Chondrocyte (in vitro differentiated cells): Measurements from ENCODE around the gene ZNF74. TPM values are rescaled to one million over a fixed set of nuclear protein-coding genes. Genes with fewer than 3 reads are reported as not detected.
A peak's percentile ranks its signal among the peaks of the same experiment; 100 is the strongest.

ENCODE experiments used
- DNase-seq: peaks from one replicate; pipeline ENCODE4 v3.0.0; 2021; ENCODE audit warnings: mixed read lengths, low spot score
- H3K27ac Mint-ChIP-seq: one replicate; pipeline ENCODE4 v1.8.0; 2021; ENCODE audit warnings: mild to moderate bottlenecking, moderate library complexity, mixed read lengths; ENCODE audit not compliant: unreplicated experiment
- H3K27me3 Mint-ChIP-seq: 2 replicates; pipeline ENCODE4 v1.8.0; 2021; ENCODE audit warnings: low read depth, mixed read lengths
- H3K36me3 Mint-ChIP-seq: 2 replicates; pipeline ENCODE4 v1.8.0; 2021; ENCODE audit warnings: low read depth, mixed read lengths
- H3K4me1 Mint-ChIP-seq: 2 replicates; pipeline ENCODE4 v1.8.0; 2021; ENCODE audit warnings: low read depth, mild to moderate bottlenecking, mixed read lengths
- H3K4me3 Mint-ChIP-seq: one replicate; pipeline ENCODE4 v1.8.0; 2021; ENCODE audit warnings: mild to moderate bottlenecking, moderate library complexity, mixed read lengths; ENCODE audit not compliant: unreplicated experiment
- H3K9me3 Mint-ChIP-seq: 2 replicates; pipeline ENCODE4 v1.8.0; 2021; ENCODE audit warnings: low read depth, mixed read lengths
- CTCF ChIP-seq: fragments of 200-600 bp; sonication (generic); IDR thresholded peaks from 2 replicates; pipeline ENCODE4 v1.5.0; 2021; ENCODE audit warnings: antibody characterized with exemption, mild to moderate bottlenecking, moderate library complexity
- total RNA-seq: library from RNA; stranded (reverse); gene quantifications from 3 replicates; pipeline ENCODE4 v1.2.1, GENCODE V29; 2021

The ZNF74 gene
- total RNA-seq, 1 donor from 2014 or later, result 15.7 TPM

GRCh38 chr22:20418211-20418788, 24.3 kb downstream of the ZNF74 start:
- TF ChIP-seq CTCF, result peak; percentile 98
- H3K4me1 Mint-ChIP-seq, result peaks cover 9% of the 10 kb centered on the region
- no peaks in the 10 kb centered on the region for H3K36me3 Mint-ChIP-seq
- no peaks in the 10 kb centered on the region for H3K9me3 Mint-ChIP-seq
- DNase-seq, result peak; percentile 87
- H3K27me3 Mint-ChIP-seq, result no peaks in the 10 kb centered on the region
- H3K4me3 Mint-ChIP-seq, result peak overlapping the region; percentile 71
- H3K27ac Mint-ChIP-seq, result peak overlapping the region; percentile 64

DNA sequence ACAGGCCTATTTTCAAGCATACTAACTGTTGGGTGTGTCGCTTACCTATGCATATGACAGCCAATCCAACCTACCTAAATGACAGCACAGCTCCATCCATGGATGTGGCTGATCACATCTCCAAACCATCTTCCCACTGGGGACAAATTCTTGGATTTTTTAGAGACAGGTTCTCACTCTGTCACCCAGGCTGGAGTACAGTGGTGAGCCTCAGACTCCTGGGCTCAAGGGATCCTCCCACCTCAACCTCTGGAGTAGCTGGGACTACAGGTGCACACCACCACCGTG, 25.7 kb downstream of the ZNF74 start:
- Mint-ChIP-seq H3K4me1 (peaks cover 20% of the 10 kb centered on the region), H3K4me3 (no peak overlapping the region), H3K36me3 (peaks cover 5% of the 10 kb centered on the region), H3K9me3 (no peaks in the 10 kb centered on the region), H3K27me3 (no peaks in the 10 kb centered on the region), H3K27ac (no peak overlapping the region)
- no peak for TF ChIP-seq CTCF
- DNase-seq, result no peak

DNA sequence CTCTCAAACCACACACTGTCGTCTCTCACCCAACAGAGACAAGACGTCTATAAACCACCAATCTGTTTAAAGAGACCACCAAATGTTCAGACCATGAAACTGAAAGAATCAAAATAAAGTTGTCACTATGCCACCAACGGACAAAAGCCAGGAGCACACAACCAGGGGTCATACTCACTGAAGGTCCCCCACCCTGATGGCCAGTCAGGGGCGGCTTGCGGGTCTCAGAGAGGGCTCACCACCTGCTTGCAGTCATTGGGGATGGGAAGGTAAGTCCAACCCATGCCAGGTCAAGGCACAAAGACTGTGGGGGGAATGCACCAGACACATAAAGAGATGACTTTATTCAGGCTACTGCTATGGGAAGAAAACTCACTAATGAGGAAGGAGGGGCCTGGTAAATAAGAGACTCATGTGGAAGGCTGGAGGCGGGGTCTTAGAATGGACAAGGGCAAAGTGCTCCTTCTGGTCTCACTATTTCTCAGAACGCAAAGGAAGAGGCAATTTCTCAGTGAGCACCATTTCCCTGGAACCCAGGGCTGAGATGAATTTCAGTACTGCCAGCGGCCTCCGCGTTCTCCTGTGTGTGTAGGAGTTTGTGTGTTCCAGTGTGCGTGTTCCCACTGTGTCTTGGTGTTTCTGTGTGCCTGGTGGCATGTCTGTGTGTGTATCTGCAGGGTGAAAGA, 26.3 kb downstream of the ZNF74 start:
- Mint-ChIP-seq H3K4me3 (no peak overlapping the region), H3K36me3 (peaks cover 7% of the 10 kb centered on the region), H3K27ac (no peak overlapping the region), H3K27me3 (no peaks in the 10 kb centered on the region), H3K4me1 (peaks cover 20% of the 10 kb centered on the region), H3K9me3 (no peaks in the 10 kb centered on the region)
- peak; percentile 51 for DNase-seq
- no peak for TF ChIP-seq CTCF

GRCh38 chr22:20421507-20421874, 27.5 kb downstream of the ZNF74 start:
- H3K4me1 Mint-ChIP-seq, result peaks cover 20% of the 10 kb centered on the region
- TF ChIP-seq CTCF, result no peak
- peak; percentile 22 for DNase-seq
- no peak overlapping the region for H3K27ac Mint-ChIP-seq
- H3K36me3 Mint-ChIP-seq, result peaks cover 7% of the 10 kb centered on the region
- no peak overlapping the region for H3K4me3 Mint-ChIP-seq
- no peaks in the 10 kb centered on the region for H3K9me3 Mint-ChIP-seq
- H3K27me3 Mint-ChIP-seq, result no peaks in the 10 kb centered on the region

DNA sequence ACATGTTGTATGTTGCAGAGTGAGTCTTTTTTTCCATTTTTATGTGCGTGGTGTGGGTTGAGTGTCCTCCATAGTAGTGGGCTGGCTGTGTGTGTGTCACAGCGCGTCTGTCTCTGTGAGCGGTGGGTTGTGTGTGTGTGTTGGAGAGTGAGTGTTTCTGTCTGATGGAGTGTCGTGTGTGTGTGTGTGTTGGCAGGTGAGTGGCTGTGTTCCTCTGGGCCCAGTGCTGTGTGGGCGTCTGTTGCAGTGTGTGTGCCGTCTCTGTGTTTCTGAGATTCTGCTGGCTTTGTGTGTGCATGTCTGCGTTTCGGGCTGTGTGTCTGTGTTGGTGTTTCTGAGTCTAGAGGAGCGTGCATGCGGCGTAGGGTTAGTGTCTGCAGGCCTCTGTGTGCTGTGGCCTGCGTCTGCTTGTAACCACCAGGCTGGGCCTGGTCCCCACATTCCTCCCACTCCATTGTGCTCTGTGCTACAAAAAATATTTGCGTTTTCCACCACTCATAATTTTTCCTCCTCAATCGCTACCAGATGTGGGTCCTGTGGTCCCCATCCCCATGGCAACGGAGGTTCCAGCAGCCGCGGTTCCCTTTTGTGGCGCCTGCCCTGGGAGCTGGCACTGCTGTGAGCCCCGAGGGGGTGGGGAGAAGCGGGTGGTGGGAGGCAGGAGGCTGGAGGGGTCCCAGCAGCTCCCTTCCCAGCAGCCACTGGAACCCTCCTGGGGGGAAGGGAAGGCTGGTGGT, 28.5 kb downstream of the ZNF74 start:
- DNase-seq, result peak; percentile 88
- TF ChIP-seq CTCF, result no peak
- Mint-ChIP-seq H3K9me3 (no peaks in the 10 kb centered on the region), H3K4me3 (no peak overlapping the region), H3K4me1 (peaks cover 20% of the 10 kb centered on the region), H3K27me3 (no peaks in the 10 kb centered on the region), H3K27ac (peak overlapping the region; percentile 65), H3K36me3 (peaks cover 12% of the 10 kb centered on the region)
